GM21390 (cell line): ENCODE measurements around the gene CISD1.
A peak's percentile ranks its signal among the peaks of the same experiment; 100 is the strongest.

ENCODE experiments used
- ATAC-seq: cut with Tn5 transposase; IDR thresholded peaks from one replicate; pipeline ENCODE4 v1.9.1; 2021; ENCODE audit not compliant: unreplicated experiment

CISD1 gene

GRCh38 chr10:58305821-58306220 is 36.9 kb downstream of the CISD1 start:
- ATAC-seq, result no peak

- no peak for ATAC-seq
Observed at GRCh38 chr10:58307676-58308075, 38.7 kb downstream of the CISD1 start.

GRCh38 chr10:58311026-58311425 is 42.1 kb downstream of the CISD1 start:
- no peak for ATAC-seq

- no peak for ATAC-seq
Observed at GRCh38 chr10:58316874-58317273, 47.9 kb downstream of the CISD1 start.

GRCh38 chr10:58318346-58318745 is 49.4 kb downstream of the CISD1 start:
- ATAC-seq, result no peak

- no peak for ATAC-seq
Observed at GRCh38 chr10:58319599-58319998, 50.6 kb downstream of the CISD1 start.

GRCh38 chr10:58320351-58321049 is 51.5 kb downstream of the CISD1 start:
- no peak for ATAC-seq

- ATAC-seq, result peak; percentile 83
Observed at GRCh38 chr10:58322072-58322834, 53.3 kb downstream of the CISD1 start.

- no peak for ATAC-seq
Observed at GRCh38 chr10:58322835-58323209, 53.9 kb downstream of the CISD1 start.

- ATAC-seq, result no peak
Observed at GRCh38 chr10:58326967-58327381, 58.0 kb downstream of the CISD1 start.

GRCh38 chr10:58328233-58328632 is 59.3 kb downstream of the CISD1 start:
- ATAC-seq, result no peak

GRCh38 chr10:58330431-58330830 is 61.5 kb downstream of the CISD1 start:
- ATAC-seq, result no peak

- ATAC-seq, result no peak
Observed at GRCh38 chr10:58331646-58332045, 62.7 kb downstream of the CISD1 start.

GRCh38 chr10:58334817-58335305 is 65.9 kb downstream of the CISD1 start, which contains the start of gene UBE2D1:
UBE2D1 (plus strand) TSS chr10:58335006; CDS start chr10:58335202, 196 bp downstream.
- peak; percentile 98 for ATAC-seq

GRCh38 chr10:58335306-58336005 is 66.5 kb downstream of the CISD1 start:
- peak; percentile 46 for ATAC-seq

GRCh38 chr10:58336242-58336641 is 67.3 kb downstream of the CISD1 start:
- no peak for ATAC-seq
